ENCODE data around the gene SERTAD3. TPM values are rescaled to one million over a fixed set of nuclear protein-coding genes. Genes with fewer than 3 reads are reported as not detected.
A peak's percentile ranks its signal among the peaks of the same experiment; 100 is the strongest.

The SERTAD3 gene
- total RNA-seq, 1 donor from 2014 or later, result 31.4 TPM

- H3K4me3 Mint-ChIP-seq (ENCODE audit: unreplicated experiment), result peak overlapping the region; percentile 80
- H3K27me3 Mint-ChIP-seq (ENCODE audit: unreplicated experiment), result no peaks in the 10 kb centered on the region
- H3K36me3 Mint-ChIP-seq (ENCODE audit: unreplicated experiment), result peaks cover 3% of the 10 kb centered on the region
- H3K27ac Mint-ChIP-seq (ENCODE audit: unreplicated experiment), result peak overlapping the region; percentile 92
- H3K4me1 Mint-ChIP-seq (ENCODE audit: unreplicated experiment), result peaks cover 34% of the 10 kb centered on the region
- TF ChIP-seq, protein P1, sequence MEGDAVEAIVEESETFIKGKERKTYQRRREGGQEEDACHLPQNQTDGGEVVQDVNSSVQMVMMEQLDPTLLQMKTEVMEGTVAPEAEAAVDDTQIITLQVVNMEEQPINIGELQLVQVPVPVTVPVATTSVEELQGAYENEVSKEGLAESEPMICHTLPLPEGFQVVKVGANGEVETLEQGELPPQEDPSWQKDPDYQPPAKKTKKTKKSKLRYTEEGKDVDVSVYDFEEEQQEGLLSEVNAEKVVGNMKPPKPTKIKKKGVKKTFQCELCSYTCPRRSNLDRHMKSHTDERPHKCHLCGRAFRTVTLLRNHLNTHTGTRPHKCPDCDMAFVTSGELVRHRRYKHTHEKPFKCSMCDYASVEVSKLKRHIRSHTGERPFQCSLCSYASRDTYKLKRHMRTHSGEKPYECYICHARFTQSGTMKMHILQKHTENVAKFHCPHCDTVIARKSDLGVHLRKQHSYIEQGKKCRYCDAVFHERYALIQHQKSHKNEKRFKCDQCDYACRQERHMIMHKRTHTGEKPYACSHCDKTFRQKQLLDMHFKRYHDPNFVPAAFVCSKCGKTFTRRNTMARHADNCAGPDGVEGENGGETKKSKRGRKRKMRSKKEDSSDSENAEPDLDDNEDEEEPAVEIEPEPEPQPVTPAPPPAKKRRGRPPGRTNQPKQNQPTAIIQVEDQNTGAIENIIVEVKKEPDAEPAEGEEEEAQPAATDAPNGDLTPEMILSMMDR (IDR thresholded peaks at IDR 0.05), result no peak
- no peaks in the 10 kb centered on the region for H3K9me3 Mint-ChIP-seq (ENCODE audit: unreplicated experiment)
- DNase-seq (ENCODE audit: extremely low spot score, unreplicated experiment), result no peak
Measured at GRCh38 chr19:40421993-40422747, 22.0 kb downstream of the SERTAD3 start.

GRCh38 chr19:40420766-40421765, 23.1 kb downstream of the SERTAD3 start:
- peaks cover 33% of the 10 kb centered on the region for H3K4me1 Mint-ChIP-seq (ENCODE audit: unreplicated experiment)
- peaks cover 3% of the 10 kb centered on the region for H3K36me3 Mint-ChIP-seq (ENCODE audit: unreplicated experiment)
- DNase-seq (ENCODE audit: extremely low spot score, unreplicated experiment), result peak; percentile 96
- peak overlapping the region; percentile 92 for H3K27ac Mint-ChIP-seq (ENCODE audit: unreplicated experiment)
- no peaks in the 10 kb centered on the region for H3K27me3 Mint-ChIP-seq (ENCODE audit: unreplicated experiment)
- no peaks in the 10 kb centered on the region for H3K9me3 Mint-ChIP-seq (ENCODE audit: unreplicated experiment)
- peak overlapping the region; percentile 80 for H3K4me3 Mint-ChIP-seq (ENCODE audit: unreplicated experiment)
- TF ChIP-seq, protein P1 (IDR thresholded peaks at IDR 0.05), result peak; percentile 99

DNA sequence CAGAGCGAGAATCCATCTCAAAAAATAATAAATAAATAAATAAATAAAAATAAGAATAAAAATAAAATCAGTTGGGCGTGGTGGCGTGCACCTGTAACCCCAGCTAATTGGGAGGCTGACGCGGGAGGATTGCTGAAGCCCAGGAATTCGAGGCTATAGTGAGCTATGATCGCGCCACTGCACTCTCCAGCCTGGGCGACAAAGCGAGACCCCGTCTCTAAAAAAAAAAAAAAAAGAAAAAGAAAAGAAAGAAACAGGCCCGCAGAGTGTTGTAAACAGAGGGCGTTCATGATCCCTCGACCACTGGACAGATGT, 23.7 kb downstream of the SERTAD3 start:
- TF ChIP-seq, protein P1 (IDR thresholded peaks at IDR 0.05), result no peak
- no peak for DNase-seq (ENCODE audit: extremely low spot score, unreplicated experiment)
- Mint-ChIP-seq H3K9me3 (ENCODE audit: unreplicated experiment) (no peaks in the 10 kb centered on the region), H3K4me3 (ENCODE audit: unreplicated experiment) (peak overlapping the region; percentile 80), H3K27me3 (ENCODE audit: unreplicated experiment) (no peaks in the 10 kb centered on the region), H3K27ac (ENCODE audit: unreplicated experiment) (peak overlapping the region; percentile 92), H3K4me1 (ENCODE audit: unreplicated experiment) (peaks cover 34% of the 10 kb centered on the region), H3K36me3 (ENCODE audit: unreplicated experiment) (peaks cover 3% of the 10 kb centered on the region)

DNA sequence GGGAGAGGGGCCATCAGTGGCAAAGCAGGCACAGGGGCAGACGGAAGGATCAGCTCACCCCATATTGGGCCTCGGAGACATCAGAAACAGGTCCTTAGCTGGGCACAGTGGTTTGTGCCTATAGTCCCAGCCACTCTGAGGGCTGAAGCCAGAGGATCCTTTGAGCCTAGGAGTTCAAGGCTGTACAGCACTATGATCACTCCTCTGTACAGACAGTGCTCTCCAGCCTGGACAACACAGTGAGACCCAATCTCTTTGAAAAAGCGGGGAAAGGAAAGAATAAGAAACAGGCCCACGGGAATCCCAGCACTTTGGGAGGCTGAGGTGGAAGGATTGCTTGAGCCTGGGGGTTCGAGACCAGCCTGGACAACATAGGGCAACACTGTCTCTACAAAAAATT, 24.4 kb downstream of the SERTAD3 start:
- Mint-ChIP-seq H3K9me3 (ENCODE audit: unreplicated experiment) (no peaks in the 10 kb centered on the region), H3K4me3 (ENCODE audit: unreplicated experiment) (peak overlapping the region; percentile 11), H3K4me1 (ENCODE audit: unreplicated experiment) (peaks cover 40% of the 10 kb centered on the region), H3K27me3 (ENCODE audit: unreplicated experiment) (no peaks in the 10 kb centered on the region), H3K36me3 (ENCODE audit: unreplicated experiment) (peaks cover 3% of the 10 kb centered on the region), H3K27ac (ENCODE audit: unreplicated experiment) (peak overlapping the region; percentile 40)
- TF ChIP-seq, protein P1 (IDR thresholded peaks at IDR 0.05), result no peak
- no peak for DNase-seq (ENCODE audit: extremely low spot score, unreplicated experiment)
